ENCODE results near the gene IVD. TPM values are rescaled to one million over a fixed set of nuclear protein-coding genes. Genes with fewer than 3 reads are reported as not detected.

IVD gene
- total and polyA plus RNA-seq, 2 of the 8 experiments (the other 6 are each of a cell fraction or from before 2014, with no cell fraction given): 55.2 to 78.8 TPM

- no peak for TF ChIP-seq CHD7 (IDR thresholded peaks at IDR 0.05; ENCODE audit: insufficient replicate concordance, low read length)
Observed at GRCh38 chr15:40460404-40460803, 54.8 kb downstream of the IVD start (continued).
